HUES48 (cell line): ENCODE data around the gene TRMT2A.

ENCODE experiments used
- H3K27ac ChIP-seq: one replicate; pipeline ENCODE4 v1.7.0; 2013; ENCODE audit warnings: low read depth, low read length, inconsistent platforms
- H3K27me3 ChIP-seq: 2 replicates; pipeline ENCODE4 v1.6.1; 2013; ENCODE audit warnings: mild to moderate bottlenecking, low read length; ENCODE audit not compliant: control insufficient read depth, insufficient read depth
- H3K36me3 ChIP-seq: 2 replicates; pipeline ENCODE4 v1.6.1; 2013; ENCODE audit warnings: low read length; ENCODE audit not compliant: control insufficient read depth, insufficient read depth
- H3K4me1 ChIP-seq: 2 replicates; pipeline ENCODE4 v1.6.1; 2013; ENCODE audit warnings: mild to moderate bottlenecking, low read length; ENCODE audit not compliant: control insufficient read depth, insufficient read depth
- H3K4me3 ChIP-seq: 2 replicates; pipeline ENCODE4 v1.5.1; 2013; ENCODE audit warnings: mild to moderate bottlenecking, low read depth, low read length
- H3K9ac ChIP-seq: 2 replicates; pipeline ENCODE4 v1.6.1; 2013; ENCODE audit warnings: mild to moderate bottlenecking, low read depth, low read length, moderate library complexity
- H3K9me3 ChIP-seq: 2 replicates; pipeline ENCODE4 v1.6.1; 2013; ENCODE audit warnings: low read length; ENCODE audit not compliant: control insufficient read depth, insufficient read depth

The TRMT2A gene

DNA sequence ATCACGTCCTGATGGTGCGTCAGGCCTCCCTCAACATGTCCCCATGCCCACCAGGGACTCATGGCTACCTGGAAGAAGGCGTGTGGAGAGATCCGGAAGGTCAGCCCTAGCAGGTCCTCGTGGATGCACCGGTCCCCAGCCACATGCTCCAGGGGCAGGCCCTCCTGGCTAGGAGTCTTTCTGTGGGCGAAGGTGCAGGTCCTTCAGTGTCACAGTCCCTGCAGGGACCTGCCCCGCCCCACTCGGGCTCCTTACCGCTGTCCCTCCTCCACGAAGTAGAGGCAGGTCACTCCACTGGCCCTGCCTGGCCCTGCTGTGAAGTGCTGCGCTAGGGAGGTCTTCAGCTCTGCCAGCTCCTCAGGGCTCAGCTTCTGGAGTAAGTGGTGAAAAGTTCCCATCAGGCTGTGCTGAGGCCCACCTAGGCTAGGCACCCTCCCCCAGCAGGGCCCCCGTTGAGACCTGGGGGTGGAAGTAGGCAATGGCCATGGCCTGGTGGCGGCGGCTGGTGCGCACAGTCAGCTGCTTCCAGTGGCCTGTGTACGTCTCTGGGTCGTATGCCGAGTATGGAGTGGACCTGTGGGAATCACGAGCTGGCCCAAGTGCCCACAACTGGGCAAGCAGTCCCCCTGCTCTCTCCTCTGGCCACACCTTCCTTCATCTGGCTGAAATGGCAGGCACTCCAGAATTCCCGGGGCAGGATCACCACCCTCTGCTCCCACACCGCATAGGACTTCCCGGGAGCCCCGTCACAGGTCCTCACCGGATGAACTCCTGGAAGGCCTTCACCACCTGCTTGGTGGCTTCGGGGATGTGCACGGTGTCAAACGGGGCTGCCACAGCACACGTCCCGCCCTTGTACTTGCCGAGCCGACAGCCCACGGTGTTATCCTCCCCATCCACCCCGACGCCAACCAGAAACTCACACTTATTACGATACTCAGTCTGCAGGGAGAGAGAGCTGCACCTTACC, 2.2 kb downstream of the TRMT2A start:
- Histone ChIP-seq H3K9me3 (no peaks in the 10 kb centered on the region), H3K27me3 (no peaks in the 10 kb centered on the region), H3K4me1 (0 out of 2 replicates have a peak, but pooled peaks cover 7% of the 10 kb centered on the region), H3K4me3 (no peak overlapping the region), H3K27ac (no peak overlapping the region), H3K36me3 (peaks cover 77% of the 10 kb centered on the region), H3K9ac (no peak overlapping the region)

DNA sequence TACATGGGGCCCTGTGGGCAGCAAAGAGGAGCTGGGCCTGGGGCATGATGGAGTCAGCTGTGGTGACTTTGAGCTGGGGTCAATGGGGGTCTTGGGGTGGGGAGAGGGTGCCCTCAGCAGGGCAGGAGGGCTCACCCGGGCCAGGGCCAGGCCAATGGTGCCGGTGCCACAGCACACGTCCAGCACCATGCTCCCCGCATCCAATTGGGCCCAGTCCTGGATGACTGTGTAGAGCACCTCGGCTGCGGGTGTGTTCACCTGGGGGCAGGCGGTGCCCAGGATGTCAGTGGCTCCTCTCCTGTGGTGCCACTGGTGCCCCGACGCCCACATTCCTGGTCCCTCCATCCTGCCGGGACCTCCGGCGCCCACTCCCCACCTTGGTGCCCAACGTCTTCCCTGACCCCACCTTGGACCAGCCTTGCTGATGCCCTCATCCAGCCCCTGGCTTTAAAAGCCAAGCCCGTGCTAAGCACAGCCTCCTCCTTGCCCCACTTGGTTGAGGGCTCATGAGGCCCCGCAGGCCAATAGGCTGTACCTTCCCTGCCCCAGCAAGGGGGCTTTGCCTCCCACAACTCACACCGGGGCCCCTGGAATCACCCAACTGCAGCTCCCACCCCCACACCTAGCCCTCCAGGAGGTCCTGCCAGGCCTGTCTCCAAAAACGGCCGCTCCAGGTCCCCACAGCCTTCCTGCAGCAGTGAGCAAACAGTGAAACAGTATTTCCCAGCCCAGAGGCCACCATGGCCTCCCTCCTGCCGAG, 3.3 kb downstream of the TRMT2A start:
- Histone ChIP-seq H3K9me3 (no peaks in the 10 kb centered on the region), H3K4me3 (no peak overlapping the region), H3K36me3 (peaks cover 77% of the 10 kb centered on the region), H3K9ac (no peak overlapping the region), H3K4me1 (0 out of 2 replicates have a peak, but pooled peaks cover 3% of the 10 kb centered on the region), H3K27ac (no peak overlapping the region), H3K27me3 (no peaks in the 10 kb centered on the region)

GRCh38 chr22:20112623-20113511, 4.2 kb downstream of the TRMT2A start:
- Histone ChIP-seq H3K27me3 (no peaks in the 10 kb centered on the region), H3K36me3 (peaks cover 79% of the 10 kb centered on the region), H3K9ac (no peak overlapping the region), H3K4me1 (no peaks in the 10 kb centered on the region), H3K4me3 (no peak overlapping the region), H3K9me3 (no peaks in the 10 kb centered on the region), H3K27ac (no peak overlapping the region)

DNA sequence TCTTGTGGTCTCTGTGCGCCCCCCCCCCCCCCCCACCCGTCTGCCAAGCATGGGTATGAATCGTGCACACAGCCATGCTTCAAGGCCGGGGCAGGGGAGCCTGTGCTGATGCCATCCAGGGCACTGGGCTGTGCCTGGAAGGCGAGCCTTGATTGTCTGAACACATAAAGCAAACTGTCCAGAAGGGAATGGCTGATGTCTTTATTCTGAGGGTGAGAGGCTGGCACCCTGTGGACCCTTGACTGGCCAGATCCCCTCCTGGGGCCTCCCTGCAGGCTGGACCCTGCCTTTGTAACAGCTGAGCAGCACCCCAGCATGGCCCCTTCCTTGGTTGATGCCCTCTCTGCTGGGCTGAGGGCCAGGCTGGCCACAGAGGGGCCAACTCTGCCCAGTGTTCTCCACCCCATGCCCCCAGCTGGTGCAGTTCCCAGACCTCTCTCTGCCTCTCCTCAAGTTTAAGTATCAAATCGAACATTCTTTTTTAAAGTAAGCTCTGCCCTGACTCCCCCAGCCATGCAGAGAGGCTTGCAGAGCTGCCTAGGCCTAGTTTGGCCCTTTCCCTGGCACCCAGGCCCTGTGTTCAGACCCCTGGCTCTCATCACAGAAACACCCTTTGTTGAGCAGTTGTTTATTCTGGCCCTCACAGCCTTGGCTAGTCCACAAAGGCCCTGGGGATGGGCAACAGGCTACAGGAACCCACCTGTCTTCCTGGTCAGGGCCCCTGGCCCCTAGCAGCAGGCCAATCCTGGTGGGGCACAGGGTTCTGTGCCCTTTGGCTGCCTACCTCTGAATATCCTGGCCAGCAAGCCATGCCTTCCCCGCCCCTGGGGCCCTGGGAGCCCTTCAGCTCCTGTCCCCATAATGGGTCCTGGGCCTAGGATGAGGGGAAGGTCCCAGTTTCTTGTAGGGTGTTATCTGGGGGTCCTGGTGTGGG, 5.1 kb downstream of the TRMT2A start:
- Histone ChIP-seq H3K4me3 (no peak overlapping the region), H3K27me3 (no peaks in the 10 kb centered on the region), H3K36me3 (peaks cover 88% of the 10 kb centered on the region), H3K9ac (no peak overlapping the region), H3K9me3 (no peaks in the 10 kb centered on the region), H3K4me1 (no peaks in the 10 kb centered on the region), H3K27ac (peak overlapping the region; percentile 67)

DNA sequence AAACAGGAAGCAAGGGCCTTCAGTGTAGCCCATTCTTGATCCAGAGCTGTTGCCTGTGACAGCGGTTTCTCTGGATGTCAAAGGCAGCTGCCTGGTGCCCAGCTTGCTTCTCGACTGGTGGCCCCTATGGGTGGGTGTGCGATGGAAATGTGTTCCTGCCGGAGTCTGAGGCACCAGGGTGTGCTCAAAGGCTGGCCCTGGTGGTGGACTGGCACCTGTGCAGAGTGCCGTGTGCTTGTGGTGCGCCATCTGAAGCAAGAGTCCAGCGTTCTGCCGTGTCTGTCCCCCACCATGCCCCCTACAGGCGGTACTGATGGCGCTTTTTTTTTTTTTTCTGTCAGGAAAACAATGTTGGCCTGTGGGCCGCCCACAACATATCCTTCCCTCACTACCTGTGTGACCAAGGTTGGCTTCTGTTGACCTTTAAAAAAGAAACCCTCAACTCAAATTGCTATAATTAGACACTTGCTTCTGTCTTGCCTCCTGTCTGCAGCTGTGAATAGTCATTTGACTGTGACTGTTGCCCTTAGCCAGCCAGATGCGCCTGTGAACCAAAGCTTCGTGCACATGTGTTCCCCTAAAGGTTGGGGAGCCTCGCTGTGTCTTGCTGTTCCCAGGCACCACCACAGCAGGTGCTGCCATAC, 5.9 kb downstream of the TRMT2A start:
- H3K27me3 ChIP-seq: no peaks in the 10 kb centered on the region
- H3K9ac ChIP-seq: no peak overlapping the region
- no peak overlapping the region for H3K4me3 ChIP-seq
- H3K9me3 ChIP-seq: no peaks in the 10 kb centered on the region
- no peaks in the 10 kb centered on the region for H3K4me1 ChIP-seq
- peaks cover 96% of the 10 kb centered on the region for H3K36me3 ChIP-seq
- peak overlapping the region; percentile 67 for H3K27ac ChIP-seq

DNA sequence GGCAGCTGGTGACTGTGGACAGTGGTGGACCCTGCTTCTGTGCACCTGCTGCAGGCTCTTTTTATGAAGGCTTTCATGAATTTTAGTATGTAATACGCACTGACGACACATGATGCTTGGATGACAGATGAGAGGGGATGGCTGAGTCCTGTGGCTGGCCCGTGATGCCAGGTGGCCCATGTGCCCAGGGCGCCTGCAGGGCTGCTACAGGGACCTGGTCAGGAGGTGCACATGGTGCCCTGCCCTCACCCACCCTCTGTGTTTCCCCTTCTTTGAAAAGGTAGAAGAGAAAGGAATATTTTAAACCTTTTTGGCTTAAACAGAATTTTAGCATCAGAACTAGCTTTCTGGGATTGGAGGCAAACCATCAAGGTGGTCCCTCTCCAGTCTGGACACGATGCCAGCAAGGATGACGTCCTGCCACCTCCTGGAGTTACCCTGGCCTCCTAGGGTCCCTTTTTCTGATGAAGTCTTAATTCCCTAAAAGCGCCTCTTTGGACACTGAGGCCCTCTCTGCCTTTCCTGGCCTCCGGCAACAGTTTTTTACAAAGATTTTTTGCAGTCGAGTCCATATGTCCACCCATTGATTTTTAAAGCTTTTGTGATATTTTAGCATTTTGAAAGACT, 6.6 kb downstream of the TRMT2A start:
- Histone ChIP-seq H3K27ac (no peak overlapping the region), H3K36me3 (peaks cover 97% of the 10 kb centered on the region), H3K4me1 (no peaks in the 10 kb centered on the region), H3K4me3 (no peak overlapping the region), H3K27me3 (no peaks in the 10 kb centered on the region), H3K9me3 (no peaks in the 10 kb centered on the region), H3K9ac (no peak overlapping the region)

GRCh38 chr22:20109411-20110358, 7.3 kb downstream of the TRMT2A start:
- Histone ChIP-seq H3K4me1 (no peaks in the 10 kb centered on the region), H3K9ac (no peak overlapping the region), H3K4me3 (no peak overlapping the region), H3K27ac (no peak overlapping the region), H3K36me3 (peaks cover 97% of the 10 kb centered on the region), H3K9me3 (no peaks in the 10 kb centered on the region), H3K27me3 (no peaks in the 10 kb centered on the region)

GRCh38 chr22:20108757-20109230, 8.2 kb downstream of the TRMT2A start:
- no peak overlapping the region for H3K4me3 ChIP-seq
- no peak overlapping the region for H3K27ac ChIP-seq
- H3K36me3 ChIP-seq: peaks cover 95% of the 10 kb centered on the region
- H3K27me3 ChIP-seq: no peaks in the 10 kb centered on the region
- no peaks in the 10 kb centered on the region for H3K9me3 ChIP-seq
- H3K4me1 ChIP-seq: no peaks in the 10 kb centered on the region
- no peak overlapping the region for H3K9ac ChIP-seq
